HUES48 (cell line): ENCODE results near the gene SEC61A2.

Experiments
- H3K27ac ChIP-seq: one replicate; pipeline ENCODE4 v1.7.0; 2013; ENCODE audit warnings: low read depth, low read length, inconsistent platforms
- H3K27me3 ChIP-seq: 2 replicates; pipeline ENCODE4 v1.6.1; 2013; ENCODE audit warnings: mild to moderate bottlenecking, low read length; ENCODE audit not compliant: control insufficient read depth, insufficient read depth
- H3K36me3 ChIP-seq: 2 replicates; pipeline ENCODE4 v1.6.1; 2013; ENCODE audit warnings: low read length; ENCODE audit not compliant: control insufficient read depth, insufficient read depth
- H3K4me1 ChIP-seq: 2 replicates; pipeline ENCODE4 v1.6.1; 2013; ENCODE audit warnings: mild to moderate bottlenecking, low read length; ENCODE audit not compliant: control insufficient read depth, insufficient read depth
- H3K4me3 ChIP-seq: 2 replicates; pipeline ENCODE4 v1.5.1; 2013; ENCODE audit warnings: mild to moderate bottlenecking, low read depth, low read length
- H3K9ac ChIP-seq: 2 replicates; pipeline ENCODE4 v1.6.1; 2013; ENCODE audit warnings: mild to moderate bottlenecking, low read depth, low read length, moderate library complexity
- H3K9me3 ChIP-seq: 2 replicates; pipeline ENCODE4 v1.6.1; 2013; ENCODE audit warnings: low read length; ENCODE audit not compliant: control insufficient read depth, insufficient read depth

Gene SEC61A2

DNA sequence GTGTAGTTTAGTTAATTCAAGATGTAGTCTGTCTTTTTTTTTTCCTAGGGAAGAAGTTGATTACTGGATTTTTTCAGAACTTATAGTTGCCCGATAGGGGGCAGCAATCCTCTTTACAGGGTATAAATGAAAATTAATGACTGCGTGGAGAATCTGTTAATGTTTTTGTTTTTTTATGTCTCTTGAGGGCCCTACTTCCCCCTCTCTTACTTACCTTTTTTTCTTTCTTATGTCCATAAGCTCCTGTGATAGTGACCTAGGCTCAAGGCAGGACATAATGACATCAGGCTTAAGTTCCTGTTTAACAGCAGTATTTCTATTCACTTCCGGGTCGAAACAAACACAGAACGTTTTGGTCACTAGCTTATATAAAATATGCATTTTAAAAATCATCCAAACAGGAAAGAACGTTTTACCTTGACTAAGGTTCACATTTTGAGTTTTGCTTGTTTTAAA, 85.3 kb downstream of the SEC61A2 start:
- Histone ChIP-seq H3K36me3 (peaks cover 89% of the 10 kb centered on the region), H3K27me3 (no peaks in the 10 kb centered on the region), H3K27ac (peak overlapping the region; percentile 35), H3K9me3 (no peaks in the 10 kb centered on the region), H3K4me1 (no peaks in the 10 kb centered on the region), H3K4me3 (no peak overlapping the region), H3K9ac (no peak overlapping the region)
